GM18858 (cell line): ENCODE data around the gene EME1.
"Not testable (repeated sequence)": the region's sequence is repeated elsewhere in the genome, so short reads cannot be mapped to it uniquely, and the experiment has no call there.

ENCODE experiments used
- ATAC-seq: cut with Tn5 transposase; IDR thresholded peaks from one replicate; pipeline ENCODE4 v1.9.1; 2021; ENCODE audit not compliant: unreplicated experiment

EME1 gene

GRCh38 chr17:50372758-50373556 lies at the start of gene EME1, which contains the start of gene MRPL27:
TSS of gene EME1 (plus strand) at chr17:50373229. CDS start at chr17:50375209, 1,980 bp downstream.
TSS of gene MRPL27 (minus strand) at chr17:50373184. CDS start at chr17:50373170, 14 bp downstream.
- peak; percentile 76 for ATAC-seq

- ATAC-seq = no peak
Observed at GRCh38 chr17:50325906-50326305, 47.1 kb upstream of the EME1 start.

GRCh38 chr17:50326831-50327364 lies 46.1 kb upstream of the EME1 start:
- ATAC-seq = no peak

- no peak for ATAC-seq
Observed at GRCh38 chr17:50328363-50329325, 44.4 kb upstream of the EME1 start.

- ATAC-seq = no peak
Observed at GRCh38 chr17:50329716-50330115, 43.3 kb upstream of the EME1 start.

GRCh38 chr17:50330151-50330775 lies 42.8 kb upstream of the EME1 start:
- ATAC-seq = no peak

- no peak for ATAC-seq
Observed at GRCh38 chr17:50331085-50331791, 41.8 kb upstream of the EME1 start.

- no peak for ATAC-seq
Observed at GRCh38 chr17:50332196-50332595, 40.8 kb upstream of the EME1 start.

- ATAC-seq = not testable (repeated sequence)
Observed at GRCh38 chr17:50333291-50334057, 39.6 kb upstream of the EME1 start.

GRCh38 chr17:50337956-50338355 lies 35.1 kb upstream of the EME1 start:
- ATAC-seq = no peak

- ATAC-seq = no peak
Observed at GRCh38 chr17:50338645-50339044, 34.4 kb upstream of the EME1 start.

GRCh38 chr17:50339381-50339780 lies 33.6 kb upstream of the EME1 start:
- no peak for ATAC-seq

GRCh38 chr17:50344731-50345365 lies 28.2 kb upstream of the EME1 start:
- ATAC-seq = no peak

- peak; percentile 46 for ATAC-seq
Observed at GRCh38 chr17:50345432-50346312, 27.4 kb upstream of the EME1 start, which contains the start of gene XYLT2. TSS of gene XYLT2 (plus strand) at chr17:50346126. CDS start at chr17:50346141, 15 bp downstream.

- peak; percentile 30 for ATAC-seq
Observed at GRCh38 chr17:50346313-50347116, 26.5 kb upstream of the EME1 start.

- no peak for ATAC-seq
Observed at GRCh38 chr17:50347117-50347893, 25.7 kb upstream of the EME1 start.
